Loucy (cell line): ENCODE results near the gene SFXN3.

Experiments
- H2AFZ ChIP-seq: fragments of 200-600 bp; sonication (generic); 2 replicates; pipeline ENCODE4 v1.6.0; 2016; ENCODE audit warnings: antibody characterized with exemption, mild to moderate bottlenecking, low read length, moderate library complexity
- H3F3A ChIP-seq: fragments of 200-600 bp; 2 replicates; pipeline ENCODE4 v1.6.0; 2016; ENCODE audit warnings: antibody characterized with exemption, low read depth, mild to moderate bottlenecking
- H3K27me3 ChIP-seq: fragments of 200-600 bp; sonication (generic); 2 replicates; pipeline ENCODE4 v1.6.1; 2014; ENCODE audit warnings: low read length, mild to moderate bottlenecking; ENCODE audit not compliant: insufficient read depth, poor library complexity, severe bottlenecking
- H3K36me3 ChIP-seq: fragments of 200-600 bp; sonication (generic); 2 replicates; pipeline ENCODE4 v1.6.1; 2016; ENCODE audit warnings: low read length; ENCODE audit not compliant: insufficient read depth
- H3K4me1 ChIP-seq: fragments of 200-600 bp; sonication (generic); 2 replicates; pipeline ENCODE4 v1.5.1; 2014; ENCODE audit warnings: low read length, mild to moderate bottlenecking; ENCODE audit not compliant: insufficient read depth, poor library complexity, severe bottlenecking
- H3K4me2 ChIP-seq: fragments of 200-600 bp; sonication (generic); 2 replicates; pipeline ENCODE4 v1.6.0; 2014; ENCODE audit warnings: antibody characterized with exemption, low read length, low read depth, mild to moderate bottlenecking; ENCODE audit not compliant: poor library complexity, severe bottlenecking
- H3K4me3 ChIP-seq: fragments of 200-600 bp; sonication (generic); 2 replicates; pipeline ENCODE4 v1.5.1; 2014; ENCODE audit warnings: low read length, mild to moderate bottlenecking, mixed read lengths; ENCODE audit not compliant: poor library complexity, severe bottlenecking
- H3K79me2 ChIP-seq: fragments of 200-600 bp; sonication (generic); 2 replicates; pipeline ENCODE4 v1.6.1; 2014; ENCODE audit warnings: low read length; ENCODE audit not compliant: insufficient read depth
- H3K9ac ChIP-seq: fragments of 200-600 bp; sonication (generic); 2 replicates; pipeline ENCODE4 v1.6.0; 2014; ENCODE audit warnings: mild to moderate bottlenecking, low read depth, low read length, moderate library complexity; ENCODE audit not compliant: poor library complexity, severe bottlenecking
- H3K9me2 ChIP-seq: fragments of 200-600 bp; sonication (generic); replicated peaks from 2 replicates; pipeline ENCODE4 v1.6.1; 2016; ENCODE audit warnings: low read depth, low read length, mixed read lengths
- H3K9me3 ChIP-seq: fragments of 200-600 bp; sonication (generic); 2 replicates; pipeline ENCODE4 v1.6.1; 2014; ENCODE audit warnings: mild to moderate bottlenecking, antibody characterized with exemption, low read length, low read depth; ENCODE audit not compliant: insufficient read depth
- H4K20me1 ChIP-seq: fragments of 200-600 bp; sonication (generic); 2 replicates; pipeline ENCODE4 v1.6.0; 2014; ENCODE audit warnings: antibody characterized with exemption, low read length, mild to moderate bottlenecking; ENCODE audit not compliant: insufficient read depth, poor library complexity, severe bottlenecking
- CTCF ChIP-seq: fragments of 200-600 bp; sonication (generic); conservative IDR thresholded peaks from 2 replicates; pipeline ENCODE4 v1.5.1; 2014; ENCODE audit warnings: mild to moderate bottlenecking, antibody characterized with exemption, low read length
- EZH2phosphoT487 ChIP-seq: fragments of 200-600 bp; IDR thresholded peaks from 2 replicates; pipeline ENCODE4 v1.6.1; 2018; ENCODE audit warnings: antibody characterized with exemption, mild to moderate bottlenecking, moderate library complexity, borderline replicate concordance

Gene SFXN3

GRCh38 chr10:101022967-101023705 is 7.9 kb upstream of the SFXN3 start:
- Histone ChIP-seq H3K9ac (no peak overlapping the region), H3K36me3 (no peaks in the 10 kb centered on the region), H3K4me1 (no peaks in the 10 kb centered on the region), H3F3A (no peaks in the 10 kb centered on the region; the same call in 1 of the 2 replicates), H3K9me3 (no peaks in the 10 kb centered on the region), H3K79me2 (no peaks in the 10 kb centered on the region), H3K4me3 (no peak overlapping the region), H3K4me2 (no peak overlapping the region), H3K27me3 (no peaks in the 10 kb centered on the region), H4K20me1 (no peaks in the 10 kb centered on the region), H3K9me2 (no peaks in the 10 kb centered on the region), H2AFZ (no peak overlapping the region)
- TF ChIP-seq CTCF (no peak), EZH2phosphoT487 (no peak)

- no peaks in the 10 kb centered on the region for H3K9me2 ChIP-seq
- no peak overlapping the region for H2AFZ ChIP-seq
- H3F3A ChIP-seq: no peaks in the 10 kb centered on the region
- no peaks in the 10 kb centered on the region for H3K9me3 ChIP-seq
- no peaks in the 10 kb centered on the region for H4K20me1 ChIP-seq
- no peak overlapping the region for H3K4me3 ChIP-seq
- no peaks in the 10 kb centered on the region for H3K79me2 ChIP-seq
- H3K4me1 ChIP-seq: peaks cover 11% of the 10 kb centered on the region
- H3K36me3 ChIP-seq: no peaks in the 10 kb centered on the region
- no peak overlapping the region for H3K9ac ChIP-seq
- TF ChIP-seq CTCF (no peak), EZH2phosphoT487 (no peak)
- no peaks in the 10 kb centered on the region for H3K27me3 ChIP-seq
- H3K4me2 ChIP-seq: no peak overlapping the region
Observed at GRCh38 chr10:101027106-101027720, 3.8 kb upstream of the SFXN3 start.

- H3K36me3 ChIP-seq: no peaks in the 10 kb centered on the region
- TF ChIP-seq CTCF (no peak), EZH2phosphoT487 (no peak)
- no peaks in the 10 kb centered on the region for H3K27me3 ChIP-seq
- H3K9me2 ChIP-seq: no peaks in the 10 kb centered on the region
- H3K9ac ChIP-seq: no peak overlapping the region
- H3F3A ChIP-seq: no peaks in the 10 kb centered on the region
- no peaks in the 10 kb centered on the region for H4K20me1 ChIP-seq
- no peaks in the 10 kb centered on the region; the same call in 1 of the 2 replicates for H3K79me2 ChIP-seq
- no peaks in the 10 kb centered on the region for H3K9me3 ChIP-seq
- no peak overlapping the region for H3K4me3 ChIP-seq
- no peak overlapping the region for H3K4me2 ChIP-seq
- no peak overlapping the region for H2AFZ ChIP-seq
- H3K4me1 ChIP-seq: peaks cover 23% of the 10 kb centered on the region
Observed at GRCh38 chr10:101028446-101029337, 2.3 kb upstream of the SFXN3 start.
